Esophagus muscularis mucosa (tissue), 4 donors: ENCODE results near the gene TLE2. TPM values are rescaled to one million over a fixed set of nuclear protein-coding genes. Genes with fewer than 3 reads are reported as not detected.
"Not testable (repeated sequence)": the region's sequence is repeated elsewhere in the genome, so short reads cannot be mapped to it uniquely, and the experiment has no call there.

Experiments
- DNase-seq: peaks from one replicate; pipeline ENCODE4 v3.0.0-alpha.2; 2017; ENCODE audit errors: extremely low spot score
- H3K27ac ChIP-seq, 4 donors: fragments of 200-600 bp; sonication (generic); replicated peaks in 1 of 4; 1 replicate in 3 of 4; 2 replicates in 1 of 4; pipeline ENCODE4 v1.5.1; 2016 to 2019; ENCODE audit warnings: mild to moderate bottlenecking in 1 of 4
- H3K27me3 ChIP-seq, 4 donors: fragments of 200-600 bp; sonication (generic); one replicate each; pipeline versions ENCODE4 v1.5.1 to v1.6.0; 2016 to 2019
- H3K36me3 ChIP-seq, 4 donors: fragments of 200-600 bp; sonication (generic); one replicate each; pipeline ENCODE4 v1.5.1; 2016 to 2019
- H3K4me1 ChIP-seq, 4 donors: fragments of 200-600 bp; sonication (generic); one replicate each; pipeline ENCODE4 v1.5.1; 2016 to 2019
- H3K4me3 ChIP-seq, 4 donors: fragments of 200-600 bp; sonication (generic); 1 replicate in 2 of 4; 2 replicates in 2 of 4; pipeline ENCODE4 v1.5.1; 2016 to 2019; ENCODE audit warnings: mild to moderate bottlenecking in 4 of 4, moderate library complexity in 1 of 4
- H3K9me3 ChIP-seq, 4 donors: fragments of 200-600 bp; sonication (generic); 1 replicate in 3 of 4; 2 replicates in 1 of 4; pipeline ENCODE4 v1.5.1; 2016 to 2019
- EP300 ChIP-seq: sonication (generic); formaldehyde crosslinking; IDR thresholded peaks from one replicate; pipeline ENCODE4 v1.6.1; 2017; ENCODE audit warnings: antibody characterized with exemption
- POLR2A ChIP-seq: fragments of 450-650 bp; IDR thresholded peaks from one replicate; pipeline ENCODE4 v1.6.1; 2017; ENCODE audit warnings: antibody characterized with exemption, moderate library complexity, mild to moderate bottlenecking, low read depth
- POLR2AphosphoS5 ChIP-seq, 2 donors: sonication (generic); formaldehyde crosslinking; IDR thresholded peaks; one replicate each; pipeline ENCODE4 v1.6.1; 2017; ENCODE audit warnings: antibody characterized with exemption in 2 of 2
- WGBS: methylation state at CpG from one replicate; pipeline ENCODE4 v1.1.5; 2018; 5-methylcytosine and 5-hydroxymethylcytosine counted together
- intact Hi-C: fragments of 100-400 bp; cut with DNase I; formaldehyde crosslinking; loops from one replicate; pipeline ENCODE4 v1.15.1; 2023
- total RNA-seq, 4 donors: library from RNA; depleted of rRNA; stranded (reverse); fragments of >200 nt; gene quantifications; one replicate each; pipeline versions ENCODE4 v1.1.0 to v1.2.1, GENCODE V29; 2016
- TF ChIP-seq, protein P1 (sequence below), 3 experiments: fragments of 200-600 bp in 2 of 3; fragments of 450-650 bp in 1 of 3; sonication (generic) in 2 of 3; IDR thresholded peaks; one replicate each; pipeline ENCODE4 v1.5.1; 2017 to 2019; ENCODE audit warnings: antibody characterized with exemption in 3 of 3, mild to moderate bottlenecking in 2 of 3, moderate library complexity in 1 of 3

Gene TLE2
- total RNA-seq, 4 donors from 2014 or later = 34.0 to 51.2 (median 44.1) TPM

DNA sequence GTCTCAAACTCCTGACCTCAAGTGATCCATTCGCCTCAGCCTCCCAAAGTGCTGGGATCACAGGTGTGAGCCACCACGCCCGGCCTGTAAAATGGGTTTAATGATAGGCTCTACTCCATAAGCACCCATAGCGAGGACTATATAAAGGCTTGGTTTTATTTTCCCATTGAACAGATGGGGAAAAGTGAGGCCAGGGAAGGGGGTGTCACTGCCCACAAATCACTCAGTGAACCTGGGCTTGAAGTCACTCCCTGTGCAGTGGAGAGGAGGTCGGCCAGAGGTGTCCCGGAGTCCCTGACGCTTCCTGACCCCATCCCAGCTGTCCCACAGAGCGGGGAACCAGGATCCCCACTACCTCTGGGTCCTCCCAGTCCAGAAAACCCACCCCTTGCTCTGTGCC lies 14.9 kb downstream of the TLE2 start:
- peaks cover 14 to 84% (median 64%) of the 10 kb centered on the region in 4 donors for H3K36me3 ChIP-seq
- no peak overlapping the region for H3K27ac ChIP-seq

DNA sequence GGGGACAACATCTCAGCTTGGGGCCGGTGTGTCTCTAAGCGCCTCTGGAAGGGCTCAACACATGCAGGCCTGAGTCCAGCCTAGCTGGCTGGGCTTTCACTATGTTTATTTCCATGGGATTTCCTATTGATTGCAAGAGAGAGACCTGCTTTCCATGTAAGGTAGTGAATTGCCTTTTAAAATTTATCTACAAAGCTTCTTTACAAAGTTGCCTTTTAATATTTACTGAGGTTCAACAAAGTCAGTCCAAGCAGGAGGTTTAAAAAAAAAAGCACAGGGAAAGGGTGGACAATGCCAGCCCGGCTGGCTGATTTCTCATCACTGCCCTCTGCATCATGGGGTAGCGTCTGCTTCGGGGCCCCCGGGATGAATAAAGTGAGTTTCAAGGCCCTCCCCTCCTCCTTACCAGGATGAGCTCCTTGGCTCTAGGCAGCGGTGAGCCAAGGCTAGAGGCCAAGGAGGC lies 15.8 kb downstream of the TLE2 start:
- Histone ChIP-seq H3K27me3 (no peaks in the 10 kb centered on the region), H3K4me3 (no peak overlapping the region), H3K27ac (no peak overlapping the region), H3K36me3 (peaks cover 14 to 88% (median 67%) of the 10 kb centered on the region in 4 donors), H3K4me1 (no peaks in the 10 kb centered on the region), H3K9me3 (no peaks in the 10 kb centered on the region)
- DNase-seq = no peak
- intact Hi-C loops = no loop called here
- 79% methylated on average over 7 of the region's 7 CpGs for WGBS
- TF ChIP-seq POLR2A (no peak), POLR2AphosphoS5 (IDR thresholded peaks at IDR 0.05) (no peak)
- TF ChIP-seq, protein P1, sequence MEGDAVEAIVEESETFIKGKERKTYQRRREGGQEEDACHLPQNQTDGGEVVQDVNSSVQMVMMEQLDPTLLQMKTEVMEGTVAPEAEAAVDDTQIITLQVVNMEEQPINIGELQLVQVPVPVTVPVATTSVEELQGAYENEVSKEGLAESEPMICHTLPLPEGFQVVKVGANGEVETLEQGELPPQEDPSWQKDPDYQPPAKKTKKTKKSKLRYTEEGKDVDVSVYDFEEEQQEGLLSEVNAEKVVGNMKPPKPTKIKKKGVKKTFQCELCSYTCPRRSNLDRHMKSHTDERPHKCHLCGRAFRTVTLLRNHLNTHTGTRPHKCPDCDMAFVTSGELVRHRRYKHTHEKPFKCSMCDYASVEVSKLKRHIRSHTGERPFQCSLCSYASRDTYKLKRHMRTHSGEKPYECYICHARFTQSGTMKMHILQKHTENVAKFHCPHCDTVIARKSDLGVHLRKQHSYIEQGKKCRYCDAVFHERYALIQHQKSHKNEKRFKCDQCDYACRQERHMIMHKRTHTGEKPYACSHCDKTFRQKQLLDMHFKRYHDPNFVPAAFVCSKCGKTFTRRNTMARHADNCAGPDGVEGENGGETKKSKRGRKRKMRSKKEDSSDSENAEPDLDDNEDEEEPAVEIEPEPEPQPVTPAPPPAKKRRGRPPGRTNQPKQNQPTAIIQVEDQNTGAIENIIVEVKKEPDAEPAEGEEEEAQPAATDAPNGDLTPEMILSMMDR (IDR thresholded peaks at IDR 0.05) = no peak

More for the DNA sequence above, 14.9 kb downstream of the TLE2 start:
- Histone ChIP-seq H3K4me3 (no peak overlapping the region), H3K9me3 (no peaks in the 10 kb centered on the region), H3K4me1 (no peaks in the 10 kb centered on the region), H3K27me3 (no peaks in the 10 kb centered on the region)
- intact Hi-C loops = no loop called here
- TF ChIP-seq EP300 = no peak
- no peak for TF ChIP-seq POLR2A
- TF ChIP-seq POLR2AphosphoS5 (IDR thresholded peaks at IDR 0.05) = no peak
- TF ChIP-seq, protein P1 (IDR thresholded peaks at IDR 0.05) = no peak
- DNase-seq = no peak
- WGBS = 91% methylated on average over 8 of the region's 8 CpGs

DNA sequence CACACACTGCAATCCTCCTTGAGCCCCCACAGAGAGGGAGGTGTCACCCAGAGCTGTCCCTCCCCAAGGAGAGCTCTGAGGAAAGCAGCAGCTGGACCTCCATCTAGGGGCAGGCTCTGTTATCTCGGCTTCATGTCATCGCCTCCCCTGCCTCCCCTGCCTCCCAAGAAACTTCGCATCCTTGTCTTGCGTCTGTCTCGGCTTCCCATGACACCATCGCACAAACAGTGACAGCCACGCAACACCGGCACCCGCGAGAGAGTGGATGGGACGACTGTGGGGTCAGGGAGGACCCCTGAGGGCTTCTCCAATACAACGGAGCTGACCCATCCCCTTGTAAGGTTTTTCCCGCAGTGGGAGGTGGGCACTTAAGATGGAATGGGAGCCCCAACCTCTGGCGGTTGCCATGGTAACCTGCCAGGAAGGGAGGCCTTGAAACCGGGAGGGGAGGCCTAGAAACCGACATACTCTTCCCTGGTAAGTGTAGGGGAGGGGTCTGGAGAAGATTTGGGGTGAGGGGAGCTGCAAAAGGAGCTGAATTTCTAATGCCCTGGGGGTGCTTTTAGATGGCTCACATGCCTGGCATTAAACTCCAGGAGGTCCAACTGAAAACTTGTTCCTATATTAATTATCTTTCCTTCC lies 16.3 kb downstream of the TLE2 start:
- intact Hi-C loops = no loop called here
- TF ChIP-seq EP300 (no peak), POLR2AphosphoS5 (IDR thresholded peaks at IDR 0.05) (no peak), POLR2A (no peak)
- TF ChIP-seq, protein P1 (IDR thresholded peaks at IDR 0.05) = no peak
- H3K27ac ChIP-seq = no peak overlapping the region
- WGBS = 71% methylated on average over 13 of the region's 16 CpGs
- H3K36me3 ChIP-seq = peaks cover 14 to 89% (median 68%) of the 10 kb centered on the region in 4 donors
- H3K4me1 ChIP-seq = no peaks in the 10 kb centered on the region
- H3K4me3 ChIP-seq = no peak overlapping the region
- DNase-seq = no peak
- H3K27me3 ChIP-seq = no peaks in the 10 kb centered on the region
- H3K9me3 ChIP-seq = no peaks in the 10 kb centered on the region

DNA sequence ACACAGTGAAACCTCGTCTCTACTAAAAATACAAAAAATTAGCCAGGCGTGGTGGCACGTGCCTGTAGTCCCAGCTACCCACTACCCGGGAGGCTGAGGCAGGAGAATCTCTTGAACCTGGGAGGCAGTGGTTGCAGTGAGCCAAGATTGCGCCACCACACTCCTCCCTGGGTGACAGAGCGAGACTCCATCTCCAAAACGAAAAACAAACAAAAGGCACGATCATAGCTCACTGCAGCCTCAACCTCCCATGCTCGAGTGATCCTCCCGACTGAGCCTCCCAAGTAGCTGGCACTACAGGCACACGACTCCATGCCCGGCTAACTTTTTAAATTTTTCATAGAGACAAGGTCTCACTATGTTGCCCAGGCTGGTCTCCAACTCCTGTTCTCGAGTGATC lies 17.0 kb downstream of the TLE2 start:
- H3K27ac ChIP-seq, DNase-seq, H3K9me3 ChIP-seq, intact Hi-C loops, H3K4me3 ChIP-seq, H3K4me1 ChIP-seq, H3K27me3 ChIP-seq: not testable (repeated sequence)
- peaks cover 14 to 89% (median 74%) of the 10 kb centered on the region in 4 donors for H3K36me3 ChIP-seq
- 87% methylated on average over 13 of the region's 13 CpGs for WGBS

DNA sequence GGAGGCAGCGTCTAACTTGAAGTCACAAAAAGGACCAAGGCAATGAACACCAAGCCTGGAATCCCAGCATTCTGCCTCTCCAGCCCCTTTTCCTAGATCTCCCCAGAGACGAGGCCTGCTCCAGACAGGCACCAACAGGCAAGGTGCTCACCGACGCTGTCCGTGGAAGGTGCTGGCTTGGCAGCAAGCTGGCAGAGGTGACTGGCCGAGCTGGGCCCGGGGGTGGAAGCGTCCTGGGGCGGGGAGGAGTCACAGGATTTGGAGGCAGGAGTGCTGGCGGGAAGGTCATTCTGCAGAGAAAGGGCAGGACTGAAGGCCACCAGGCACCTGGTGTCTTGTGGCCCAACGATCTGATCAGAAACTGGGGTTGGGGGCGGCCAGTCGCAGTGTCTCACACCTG lies 18.2 kb downstream of the TLE2 start:
- TF ChIP-seq POLR2A (no peak), EP300 (no peak), POLR2AphosphoS5 (IDR thresholded peaks at IDR 0.05) (no peak)
- TF ChIP-seq, protein P1 (IDR thresholded peaks at IDR 0.05) = no peak
- 92% methylated on average over 13 of the region's 13 CpGs for WGBS
- intact Hi-C loops = no loop called here
- Histone ChIP-seq H3K4me1 (no peaks in the 10 kb centered on the region), H3K27me3 (no peaks in the 10 kb centered on the region), H3K27ac (no peak overlapping the region), H3K36me3 (peaks cover 14 to 98% (median 84%) of the 10 kb centered on the region in 4 donors), H3K4me3 (no peak overlapping the region), H3K9me3 (no peaks in the 10 kb centered on the region)
- DNase-seq = no peak
